GM11168 (cell line): ENCODE results near the gene GP2.
"Not testable (repeated sequence)": the region's sequence is repeated elsewhere in the genome, so short reads cannot be mapped to it uniquely, and the experiment has no call there.

Source experiments
- in situ Hi-C: fragments of 300-500 bp; cut with MboI; formaldehyde crosslinking; loops from one replicate; pipeline ENCODE4 v1.12.0; 2022; ENCODE audit warnings: low sequenced_read_pairs; ENCODE audit not compliant: unreplicated experiment

The GP2 gene

DNA sequence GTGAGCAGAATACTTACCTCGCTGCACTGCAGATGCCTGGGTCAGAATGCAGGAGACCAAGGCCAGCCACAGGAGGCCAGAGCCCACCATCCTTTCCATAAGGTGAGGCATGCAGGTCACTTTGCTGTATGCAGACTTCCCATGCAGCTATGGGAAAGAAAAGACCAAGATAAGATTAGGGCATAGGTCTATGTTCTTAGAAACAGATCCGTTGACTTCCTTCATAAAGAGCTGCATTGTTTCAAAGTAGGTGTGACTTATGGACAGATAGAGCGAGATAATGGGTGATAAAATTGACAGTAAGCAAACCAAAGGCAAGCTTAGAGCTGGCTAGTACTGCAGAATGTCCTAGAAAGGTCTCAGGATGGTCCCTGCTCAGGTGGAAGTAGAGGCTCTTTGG, 992 bp downstream of the GP2 start:
- in situ Hi-C loops: no loop called here

DNA sequence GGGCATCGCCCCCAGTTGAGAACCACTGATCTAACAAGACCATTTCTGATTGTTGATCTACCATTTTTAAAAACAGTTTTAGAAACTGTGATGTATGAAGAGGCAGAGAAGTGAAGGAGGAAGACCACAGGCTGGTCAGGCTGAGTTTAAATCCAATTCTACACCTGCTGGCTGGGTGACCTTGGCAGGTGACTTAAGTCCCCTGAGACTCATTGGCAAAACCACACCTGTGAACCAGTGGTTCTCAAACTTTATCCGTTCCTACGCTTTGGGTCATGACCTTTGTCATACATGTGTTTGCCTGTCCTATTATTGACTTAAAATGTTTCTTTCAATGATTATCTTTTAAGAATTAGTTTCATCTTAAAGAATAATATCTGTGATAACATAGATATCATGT, 2.3 kb downstream of the GP2 start:
- in situ Hi-C loops: no loop called here

DNA sequence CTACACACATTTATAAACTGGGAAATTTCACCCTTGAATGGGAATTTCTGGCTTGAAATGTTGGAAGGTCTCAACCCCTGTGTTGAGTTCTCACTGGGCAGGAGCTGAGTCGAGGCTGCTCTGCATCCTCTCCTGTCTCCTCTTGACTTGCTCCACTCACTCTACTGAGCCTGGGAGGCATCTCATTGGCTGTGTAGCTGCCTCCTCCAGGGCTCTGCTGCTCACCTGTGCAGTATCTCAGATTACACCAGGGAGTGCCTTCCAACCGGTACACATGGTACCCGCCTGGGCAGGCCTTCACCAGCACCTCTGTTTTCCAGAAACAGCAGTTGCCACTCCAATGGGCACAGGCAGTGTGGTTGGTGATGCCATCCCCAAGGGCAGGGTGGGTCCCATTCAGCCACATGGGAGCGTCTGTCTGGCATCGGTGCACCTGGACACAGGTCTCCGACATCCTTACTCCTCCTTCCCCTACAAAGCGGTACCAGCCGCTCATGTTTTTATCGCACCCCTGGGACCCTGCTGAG, 3.7 kb downstream of the GP2 start:
- in situ Hi-C loops: no loop called here

DNA sequence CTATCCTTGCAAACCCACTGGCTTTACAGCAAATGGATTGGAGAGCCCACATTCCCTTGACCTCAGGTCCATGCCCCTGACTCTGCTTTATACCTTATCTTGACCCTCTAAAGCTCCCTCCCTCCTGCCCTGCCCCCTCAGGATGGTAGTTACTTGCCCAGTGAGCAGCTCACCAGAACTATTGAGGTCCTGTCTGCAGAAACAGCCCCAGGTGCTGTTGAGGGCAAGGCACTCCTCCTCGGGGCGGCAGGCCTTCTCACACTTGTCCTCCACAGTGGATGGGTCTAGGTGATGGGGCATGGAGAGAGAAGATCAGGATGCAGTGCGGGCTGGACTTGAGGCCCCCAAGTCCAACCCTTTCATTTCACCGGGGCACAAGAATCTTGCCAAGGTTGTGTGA, 4.6 kb downstream of the GP2 start:
- in situ Hi-C loops: no loop called here

DNA sequence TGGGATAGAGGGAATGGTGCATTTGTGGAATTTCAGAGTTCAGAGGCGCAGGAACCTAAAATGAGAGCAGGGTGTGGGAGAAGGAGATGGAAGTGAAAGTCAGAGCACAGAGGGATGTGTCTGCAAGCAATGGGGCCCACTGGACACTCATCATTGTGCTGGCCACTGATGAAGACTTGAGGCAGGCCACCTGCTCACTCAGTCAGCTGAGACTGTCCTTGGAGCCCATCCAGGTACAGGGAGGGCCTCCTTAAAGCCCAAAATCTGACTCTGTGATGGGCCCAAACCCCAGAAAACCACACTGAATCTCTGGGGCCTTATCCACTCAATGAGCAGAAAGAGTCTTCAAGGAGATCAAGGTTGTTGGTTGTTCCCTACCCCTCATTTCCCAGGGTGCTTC, 5.6 kb downstream of the GP2 start:
- in situ Hi-C loops: no loop called here

DNA sequence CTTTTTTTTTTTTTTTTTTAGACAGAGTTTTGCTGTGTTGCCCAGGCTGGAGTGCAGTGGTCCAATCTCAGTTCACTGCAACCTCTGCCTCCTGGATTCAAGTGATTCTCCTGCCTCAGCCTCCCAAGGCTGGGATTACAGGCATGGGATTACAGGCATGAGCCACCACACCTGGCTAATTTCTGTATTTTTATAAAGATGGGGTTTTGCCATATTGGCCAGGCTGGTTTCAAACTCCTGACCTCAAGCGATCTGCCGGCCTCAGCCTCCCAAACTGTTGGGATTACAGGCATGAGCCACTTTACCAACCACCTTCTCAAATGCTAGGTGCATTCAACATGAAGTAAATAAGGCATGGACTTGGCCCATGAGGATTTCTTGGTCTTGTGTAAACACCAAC, 6.3 kb downstream of the GP2 start:
- in situ Hi-C loops: not testable (repeated sequence)

DNA sequence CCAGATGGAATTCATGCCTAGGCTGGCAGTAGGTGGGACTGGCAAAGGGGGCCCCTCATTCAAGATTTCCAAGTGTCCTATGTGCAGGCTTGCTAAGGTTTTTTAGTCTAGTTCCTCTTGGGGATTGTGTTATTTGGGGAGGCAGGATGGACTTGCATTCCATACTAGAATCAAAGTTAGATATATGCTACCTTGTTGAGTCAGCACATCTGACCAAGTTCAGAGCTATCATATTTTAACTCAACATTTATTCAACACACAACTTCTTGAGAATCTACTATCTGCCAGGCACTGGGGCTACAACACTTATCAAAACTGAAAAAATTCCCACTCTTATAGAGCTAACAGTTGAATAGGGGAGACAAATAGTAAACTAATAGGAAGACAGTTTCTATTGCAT, 6.7 kb downstream of the GP2 start:
- in situ Hi-C loops: no loop called here

DNA sequence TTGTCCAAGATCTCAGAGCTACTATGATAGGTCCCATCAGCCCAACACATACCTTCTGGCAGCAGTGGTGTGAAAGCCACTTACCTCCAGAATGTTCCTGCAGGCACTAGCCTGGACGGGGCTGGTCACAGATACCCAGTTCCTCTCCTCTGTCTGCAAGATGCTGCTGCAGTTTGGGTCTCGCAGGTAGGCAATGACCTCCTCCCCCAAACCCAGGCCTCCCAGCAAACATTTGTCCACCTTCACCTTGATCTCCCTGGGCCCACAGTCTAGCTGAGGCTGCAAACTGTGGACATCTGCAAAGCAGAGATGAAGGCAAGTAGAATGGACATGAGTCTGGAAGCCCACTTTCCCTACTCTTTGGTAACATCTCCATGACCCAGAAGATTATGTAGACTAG, 7.1 kb downstream of the GP2 start:
- in situ Hi-C loops: no loop called here

DNA sequence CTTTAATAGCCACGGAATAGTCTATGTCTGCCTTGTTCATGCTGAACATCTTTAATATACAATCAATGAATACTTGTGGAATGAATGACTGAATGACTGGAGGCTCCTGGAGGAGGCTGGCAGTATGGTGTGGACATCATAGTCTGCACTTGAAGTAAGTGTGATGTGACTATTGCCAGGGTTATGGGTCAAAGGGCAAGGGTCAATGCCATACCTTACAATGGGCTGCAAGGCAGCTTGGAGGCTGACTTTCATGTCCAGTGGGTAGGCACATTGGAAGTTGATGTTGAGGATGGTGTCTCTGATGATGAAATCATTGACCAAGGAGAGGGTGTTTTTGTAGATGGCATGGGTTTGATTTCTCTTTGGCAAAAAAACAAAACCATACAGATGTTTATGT, 7.9 kb downstream of the GP2 start:
- in situ Hi-C loops: no loop called here

DNA sequence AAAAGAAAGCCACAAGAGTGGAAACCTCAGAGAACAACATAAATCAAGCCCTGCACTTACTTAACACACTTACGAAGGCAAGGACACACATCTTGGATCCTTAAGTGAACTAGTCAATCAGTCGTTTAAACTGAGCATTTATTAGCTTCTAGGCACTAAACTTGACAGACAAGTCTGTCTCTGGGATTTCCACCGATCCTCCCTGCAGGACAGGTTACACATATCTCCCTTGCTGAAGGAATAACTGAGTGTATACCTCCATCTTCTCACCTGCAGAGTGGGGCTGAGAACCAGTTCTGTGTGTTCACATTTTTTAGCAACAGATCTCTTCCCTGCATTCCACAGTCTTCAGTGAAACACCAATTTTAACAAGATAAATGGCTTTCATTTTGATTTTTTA, 8.9 kb downstream of the GP2 start:
- in situ Hi-C loops: no loop called here

DNA sequence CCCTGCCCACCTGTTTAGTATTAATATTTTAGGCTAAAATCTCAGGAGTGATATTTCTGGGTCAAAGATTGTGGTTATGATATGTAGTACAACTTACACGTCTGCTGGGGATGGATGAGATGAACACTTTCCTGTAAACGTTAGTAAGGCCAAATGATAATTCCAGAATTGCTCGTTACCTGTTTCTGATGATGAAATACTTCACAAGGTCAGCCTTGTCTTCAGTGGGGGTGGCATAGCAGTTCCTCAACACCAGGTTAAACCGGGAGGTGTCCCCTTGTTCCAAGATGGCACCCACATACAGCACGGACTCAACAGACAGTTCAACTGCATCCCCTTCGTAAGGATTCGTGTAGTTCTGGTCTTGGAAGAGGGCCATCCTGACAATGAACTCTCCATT, 9.3 kb downstream of the GP2 start:
- in situ Hi-C loops: no loop called here

DNA sequence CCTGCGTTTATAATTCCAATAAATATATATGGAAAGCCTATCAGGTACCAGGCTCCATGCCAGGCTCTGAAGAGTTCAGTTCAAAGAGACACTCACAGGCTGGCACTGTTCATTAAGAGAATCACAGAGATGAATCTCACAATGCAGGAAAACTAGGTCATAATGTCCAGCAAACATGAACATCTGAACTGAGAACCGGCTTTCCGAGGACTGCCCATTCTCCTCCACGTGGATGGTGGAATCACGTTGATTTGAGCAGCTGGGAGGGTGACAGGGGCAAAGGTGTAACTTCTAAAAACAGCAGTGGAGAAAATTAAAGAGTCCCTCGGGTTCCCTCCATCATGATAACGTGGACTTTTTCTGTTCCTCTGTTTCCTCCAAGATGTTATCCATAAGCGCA, 10.2 kb downstream of the GP2 start:
- in situ Hi-C loops: no loop called here

DNA sequence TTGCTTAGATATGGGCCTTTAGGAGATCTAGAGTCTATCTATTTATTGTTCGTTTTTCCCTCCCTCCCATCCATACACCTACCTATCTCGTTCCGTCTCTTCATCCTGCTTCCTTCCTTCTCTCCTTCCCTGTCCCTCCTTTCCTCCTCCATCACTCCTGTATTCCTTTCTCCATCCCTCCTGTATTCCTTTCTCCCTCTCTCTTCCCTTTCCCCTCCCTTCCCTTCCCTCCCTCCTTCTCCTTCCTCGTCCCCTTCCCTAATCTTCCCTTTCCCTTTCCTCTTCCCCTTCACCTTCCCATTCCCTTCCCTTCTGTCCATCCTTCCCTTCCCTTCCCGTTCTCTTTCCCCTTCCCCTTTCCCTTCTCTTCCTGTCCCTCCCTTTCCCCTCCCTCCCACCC, 10.6 kb downstream of the GP2 start:
- in situ Hi-C loops: no loop called here

DNA sequence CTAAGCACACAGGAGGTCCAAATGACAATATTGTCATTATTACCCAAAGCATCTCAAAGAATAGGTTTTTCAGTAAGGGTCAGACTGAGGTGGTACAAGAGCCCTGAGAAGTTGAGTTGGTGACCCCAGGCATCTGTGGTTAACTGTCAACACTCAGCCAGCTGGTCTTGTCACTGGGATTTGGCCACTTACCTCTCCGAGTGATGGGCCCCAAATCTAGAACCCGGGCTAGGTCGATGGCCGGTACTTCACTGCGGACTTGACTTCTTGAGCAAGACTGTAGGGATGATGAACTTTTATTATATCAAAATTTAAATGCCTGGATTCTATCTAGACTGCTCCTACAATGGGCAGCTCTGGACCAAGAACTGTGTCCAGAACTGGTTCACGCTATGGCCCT, 11.5 kb downstream of the GP2 start:
- in situ Hi-C loops: no loop called here

DNA sequence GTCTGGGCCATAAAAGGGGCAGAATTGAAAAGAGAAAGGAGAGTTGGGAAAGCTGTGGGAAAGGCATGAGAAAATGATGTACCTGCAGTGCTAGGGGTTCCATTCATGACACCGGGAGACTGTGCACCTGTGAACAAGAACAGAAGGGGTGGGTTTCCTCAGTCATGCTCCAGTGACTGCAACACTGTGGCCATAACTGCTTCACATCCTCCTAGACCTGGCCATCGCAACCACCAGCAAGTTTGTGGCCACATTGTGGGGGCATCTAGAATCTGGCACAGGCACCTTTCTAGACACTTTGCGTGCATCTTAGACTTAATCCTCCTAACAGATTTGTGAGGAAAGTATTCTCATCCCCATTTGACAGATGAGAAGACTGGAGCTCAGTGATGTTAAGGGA, 12.7 kb downstream of the GP2 start:
- in situ Hi-C loops: no loop called here

DNA sequence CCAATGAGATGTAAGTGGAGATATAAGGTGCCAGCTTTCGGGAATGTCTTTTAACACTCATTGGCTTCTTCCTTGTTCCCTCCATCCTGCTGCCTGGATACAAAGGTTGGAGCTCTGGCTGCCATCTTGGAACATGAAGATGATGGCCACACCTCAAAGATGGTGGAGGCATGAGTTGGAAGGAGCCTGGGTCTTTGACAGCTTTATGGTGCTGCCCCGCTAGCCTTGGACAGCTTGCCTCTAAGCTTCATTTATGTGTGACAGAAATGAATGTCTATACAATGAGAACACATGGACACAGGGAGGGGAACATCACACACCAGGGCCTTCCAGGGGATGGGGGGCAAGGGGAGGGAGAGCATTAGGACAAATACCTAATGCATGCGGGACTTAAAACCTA, 13.6 kb downstream of the GP2 start:
- in situ Hi-C loops: no loop called here

DNA sequence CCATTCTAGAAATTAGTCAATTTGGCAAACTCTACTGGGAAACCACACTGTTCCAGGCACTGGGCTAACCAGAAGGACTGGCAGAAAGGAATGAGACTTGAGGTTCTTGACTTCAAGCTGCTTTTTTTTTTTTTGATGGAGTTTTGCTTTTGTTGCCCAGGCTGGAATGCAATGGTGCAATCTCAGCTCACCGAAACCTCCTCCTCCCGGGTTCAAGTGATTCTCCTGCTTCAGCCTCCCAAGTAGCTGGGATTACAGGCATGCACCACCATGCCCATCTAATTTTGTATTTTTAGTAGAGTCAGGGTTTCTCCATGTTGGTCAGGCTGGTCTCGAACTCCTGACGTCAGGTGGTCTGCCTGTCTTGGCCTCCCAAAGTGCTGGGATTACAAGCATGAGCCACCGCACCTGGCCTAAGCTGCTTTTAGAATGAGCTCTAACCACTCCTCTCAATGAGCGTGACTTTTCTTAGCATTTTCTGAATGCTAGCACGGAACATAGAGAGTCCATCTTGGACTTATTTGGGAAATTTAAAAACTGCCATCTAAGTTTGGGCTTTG, 14.7 kb downstream of the GP2 start:
- in situ Hi-C loops: not testable (repeated sequence)

DNA sequence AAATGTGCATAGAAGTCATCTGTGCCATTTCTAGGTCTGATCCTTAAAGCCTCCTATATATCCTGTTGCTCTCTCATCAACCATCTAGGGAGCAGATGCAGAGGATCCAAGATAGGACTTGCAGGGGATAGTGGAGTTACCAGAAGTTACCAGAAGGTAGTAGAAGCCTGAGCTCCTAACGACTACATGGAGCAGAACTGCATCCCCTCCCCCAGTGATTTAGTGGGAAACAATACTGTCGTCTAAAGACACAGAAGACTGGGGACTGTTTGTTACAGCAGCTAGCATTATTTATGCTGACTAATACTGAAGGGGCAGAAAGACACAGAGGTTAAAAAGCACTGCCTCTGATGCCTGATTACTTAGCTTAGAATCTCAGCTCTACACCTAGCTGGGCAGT, 15.8 kb downstream of the GP2 start:
- in situ Hi-C loops: no loop called here

DNA sequence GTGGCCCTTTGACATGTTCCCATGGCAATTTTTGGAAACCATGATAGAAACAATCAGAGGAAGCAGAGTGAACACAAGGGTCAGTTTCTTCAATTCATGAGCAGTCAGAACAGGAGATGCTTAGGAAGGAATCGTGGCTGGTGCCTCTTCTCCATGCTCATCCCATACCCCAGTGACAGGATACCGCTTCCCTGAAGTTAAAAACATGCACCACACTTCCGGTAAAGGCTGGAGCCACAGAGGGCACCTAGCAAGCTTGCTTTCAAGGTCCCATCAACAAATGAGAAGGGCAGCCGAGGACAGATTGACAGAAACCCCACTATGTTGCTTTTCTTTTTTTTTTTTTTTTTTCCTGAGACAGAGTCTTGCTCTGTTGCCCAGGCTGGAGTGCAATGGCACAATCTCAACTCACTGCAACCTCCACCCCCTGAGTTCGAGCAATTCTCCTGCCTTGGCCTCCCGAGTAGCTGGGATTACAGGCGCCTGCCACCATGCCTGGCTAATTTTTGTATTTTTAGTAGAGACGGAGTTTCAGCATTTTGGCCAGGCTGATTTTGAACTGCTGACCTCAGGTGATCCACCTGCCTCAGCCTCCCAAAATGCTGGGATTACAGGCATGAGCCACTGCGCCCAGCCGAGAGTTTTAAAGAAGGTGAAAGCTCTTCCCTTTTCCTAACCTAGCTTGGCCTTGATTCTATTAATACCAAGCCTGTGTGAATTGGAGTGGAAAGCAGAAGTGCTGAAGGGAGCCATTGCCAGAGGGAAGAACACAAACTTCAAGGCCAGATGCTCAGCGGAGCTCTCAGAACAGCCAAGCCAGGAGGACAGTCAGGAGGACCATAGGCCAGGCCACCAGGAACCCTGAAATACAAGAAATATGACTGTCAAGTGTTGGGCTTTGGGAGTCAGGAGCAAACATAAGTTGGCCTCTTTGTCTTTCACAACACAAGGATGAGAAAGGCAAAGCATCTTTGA, 16.6 kb downstream of the GP2 start:
- in situ Hi-C loops: no loop called here

DNA sequence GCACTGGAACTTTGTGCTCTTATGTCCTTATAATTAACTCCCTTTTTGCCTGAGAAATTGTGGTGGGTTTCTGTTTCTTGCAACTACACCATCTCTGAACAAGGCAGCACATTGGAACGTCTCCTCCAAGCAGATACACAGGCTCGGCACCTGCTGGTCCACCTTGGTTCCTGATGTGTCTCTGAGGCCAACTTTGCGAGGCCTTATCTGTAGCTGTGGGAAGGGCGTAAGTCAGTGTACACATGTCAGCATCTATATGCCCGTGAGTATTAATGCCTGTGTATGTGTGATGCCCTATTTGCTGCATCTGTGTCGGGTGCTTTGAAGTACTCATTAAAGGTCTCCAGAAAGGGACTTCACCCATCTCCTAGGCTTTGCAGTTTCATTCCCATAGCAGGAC, 17.5 kb downstream of the GP2 start:
- in situ Hi-C loops: loop anchor here (10.0 kb wide), 1 partner anchor 405 kb away; no protein-coding TSS in a partner anchor

DNA sequence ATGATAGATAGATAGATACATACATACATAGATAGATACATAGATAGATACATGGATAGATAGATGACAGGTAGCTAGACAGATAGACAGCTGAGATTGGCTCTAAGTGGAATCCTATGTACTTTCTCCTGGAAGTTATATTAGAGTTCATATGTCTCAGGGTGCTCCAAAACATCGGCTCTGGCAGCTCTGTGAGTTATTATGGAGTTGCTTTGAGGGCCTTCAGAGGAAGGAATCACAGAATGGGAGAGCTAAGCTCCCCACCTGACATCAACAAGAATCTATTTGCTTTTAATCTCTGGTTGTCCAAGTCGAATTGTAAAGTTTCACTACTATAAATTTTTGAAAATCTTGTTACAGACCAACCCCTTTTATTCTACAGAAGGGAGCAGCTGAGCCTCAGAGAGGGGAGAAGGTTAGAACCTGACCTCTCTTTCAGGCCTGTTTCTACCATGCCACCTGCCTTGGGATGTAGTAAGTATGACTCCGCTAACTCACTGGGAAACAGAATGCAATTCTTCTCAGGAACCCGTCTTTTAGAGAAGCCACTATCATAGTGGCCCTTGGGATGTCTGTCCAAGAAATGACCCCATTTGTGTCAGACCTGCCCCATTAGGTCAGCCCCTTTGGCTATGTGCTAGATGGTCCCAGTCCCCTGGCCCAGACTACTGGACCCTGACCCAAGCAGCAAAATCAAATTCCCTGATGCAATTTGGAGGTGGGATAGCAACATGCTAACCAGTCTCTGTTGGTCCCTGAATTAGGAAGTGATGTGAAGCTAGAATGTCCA, 18.3 kb downstream of the GP2 start:
- in situ Hi-C loops: loop anchor here (10.0 kb wide), 1 partner anchor 404 kb away; no protein-coding TSS in a partner anchor
